WTC11 (cell line): ENCODE results near the gene GLRB. TPM values are rescaled to one million over a fixed set of nuclear protein-coding genes. Genes with fewer than 3 reads are reported as not detected.

Experiments
- ATAC-seq: fragments of 200-7000 bp; cut with Tn5 transposase; 2 replicates; pipeline ENCODE4 v1.10.0; 2021; ENCODE audit warnings: mild to moderate bottlenecking, moderate library complexity
- CTCF ChIA-PET: fragments of 300-600 bp; sonication (Branson Sonifier 250); formaldehyde crosslinking; loops from one replicate; lab custom pipeline; 2021; ENCODE audit warnings: antibody characterized with exemption; lab: Charles Lee
- POLR2A ChIA-PET: fragments of 350-600 bp; sonication (Branson Sonifier 250); formaldehyde crosslinking; loops from one replicate; lab custom pipeline; 2021; ENCODE audit warnings: antibody characterized with exemption; lab: Charles Lee
- DNase-seq: peaks from one replicate; pipeline ENCODE4 v3.0.0; 2021; ENCODE audit warnings: low spot score
- H3K27ac Mint-ChIP-seq: 2 replicates; pipeline ENCODE4 v1.8.0; 2021; ENCODE audit warnings: mixed read lengths
- H3K27me3 Mint-ChIP-seq: 2 replicates; pipeline ENCODE4 v1.8.0; 2021; ENCODE audit warnings: low read depth, mild to moderate bottlenecking, moderate library complexity, mixed read lengths
- H3K36me3 Mint-ChIP-seq: 2 replicates; pipeline ENCODE4 v1.8.0; 2021; ENCODE audit warnings: mixed read lengths
- H3K4me1 Mint-ChIP-seq: 2 replicates; pipeline ENCODE4 v1.8.0; 2022; ENCODE audit warnings: mixed read lengths
- H3K4me3 Mint-ChIP-seq: 2 replicates; pipeline ENCODE4 v1.8.0; 2021; ENCODE audit warnings: mild to moderate bottlenecking, moderate library complexity, mixed read lengths
- H3K9me3 Mint-ChIP-seq: 2 replicates; pipeline ENCODE4 v1.8.0; 2021; ENCODE audit warnings: mixed read lengths
- ATF1 ChIP-seq: sonication (generic); formaldehyde crosslinking; IDR thresholded peaks from 2 replicates; pipeline ENCODE4 v1.8.1; 2023; ENCODE audit warnings: mild to moderate bottlenecking, moderate library complexity, missing genetic modification reagents
- CBFB ChIP-seq: sonication (generic); formaldehyde crosslinking; IDR thresholded peaks from 2 replicates; pipeline ENCODE4 v1.8.1; 2022; ENCODE audit warnings: mild to moderate bottlenecking, low read depth, missing genetic modification reagents
- CREB1 ChIP-seq: sonication (generic); formaldehyde crosslinking; IDR thresholded peaks from 2 replicates; pipeline ENCODE4 v1.8.0; 2023; ENCODE audit warnings: mild to moderate bottlenecking, missing genetic modification reagents
- ELF4 ChIP-seq: sonication (generic); formaldehyde crosslinking; IDR thresholded peaks from 2 replicates; pipeline ENCODE4 v1.8.1; 2022; ENCODE audit warnings: low read depth, mild to moderate bottlenecking, moderate library complexity, missing genetic modification reagents
- ETV6 ChIP-seq: sonication (generic); formaldehyde crosslinking; IDR thresholded peaks from 2 replicates; pipeline ENCODE4 v1.8.1; 2022; ENCODE audit warnings: mild to moderate bottlenecking, missing genetic modification reagents
- JUN ChIP-seq: sonication (generic); formaldehyde crosslinking; IDR thresholded peaks from 2 replicates; pipeline ENCODE4 v1.8.0; 2023; ENCODE audit warnings: mild to moderate bottlenecking, missing genetic modification reagents
- NR1H2 ChIP-seq: sonication (generic); formaldehyde crosslinking; IDR thresholded peaks from 2 replicates; pipeline ENCODE4 v1.9.0; 2021; ENCODE audit warnings: mild to moderate bottlenecking, moderate library complexity, missing genetic modification reagents
- RORB ChIP-seq: fragments of 250-450 bp; sonication (Bioruptor Pico); IDR thresholded peaks from 2 replicates; pipeline ENCODE4 v1.9.0; 2021; ENCODE audit warnings: mild to moderate bottlenecking
- SMAD3 ChIP-seq: sonication (generic); formaldehyde crosslinking; IDR thresholded peaks from 2 replicates; pipeline ENCODE4 v1.8.0; 2022; ENCODE audit warnings: missing genetic modification reagents, mild to moderate bottlenecking, borderline replicate concordance
- SOX15 ChIP-seq: fragments of 250-450 bp; sonication (Bioruptor Pico); IDR thresholded peaks from 2 replicates; pipeline ENCODE4 v1.9.0; 2021; ENCODE audit warnings: mild to moderate bottlenecking
- ZNF138 ChIP-seq: sonication (generic); formaldehyde crosslinking; conservative IDR thresholded peaks from 2 replicates; pipeline ENCODE4 v1.8.1; 2022; ENCODE audit warnings: mild to moderate bottlenecking, moderate library complexity, missing genetic modification reagents
- ZNF219 ChIP-seq: sonication (generic); formaldehyde crosslinking; IDR thresholded peaks from 2 replicates; pipeline ENCODE4 v1.8.0; 2023; ENCODE audit warnings: missing genetic modification reagents, mild to moderate bottlenecking, borderline replicate concordance
- ZNF263 ChIP-seq: sonication (generic); formaldehyde crosslinking; IDR thresholded peaks from 2 replicates; pipeline ENCODE4 v1.8.1; 2022; ENCODE audit warnings: low read depth, mild to moderate bottlenecking, moderate library complexity, missing genetic modification reagents
- total RNA-seq: library from RNA; stranded (reverse); gene quantifications from 3 replicates; pipeline ENCODE4 v1.2.3, GENCODE V29; 2021
- TF ChIP-seq, protein P1 (sequence below): sonication (generic); formaldehyde crosslinking; IDR thresholded peaks from 2 replicates; pipeline ENCODE4 v1.8.0; 2022; ENCODE audit warnings: mild to moderate bottlenecking, missing genetic modification reagents
- TF ChIP-seq, protein P2 (sequence below): sonication (generic); formaldehyde crosslinking; IDR thresholded peaks from 2 replicates; pipeline ENCODE4 v1.8.1; 2023; ENCODE audit warnings: mild to moderate bottlenecking, moderate library complexity, missing genetic modification reagents
- TF ChIP-seq, protein P3 (sequence below): fragments of 250-450 bp; sonication (Bioruptor Pico); IDR thresholded peaks from 2 replicates; pipeline ENCODE4 v2.1.2; 2022; ENCODE audit warnings: mild to moderate bottlenecking, moderate library complexity
- TF ChIP-seq, protein P4 (sequence below): sonication (generic); formaldehyde crosslinking; IDR thresholded peaks from 2 replicates; pipeline ENCODE4 v1.8.1; 2023; ENCODE audit warnings: mild to moderate bottlenecking, missing genetic modification reagents, moderate library complexity
- TF ChIP-seq, protein P5 (sequence below): fragments of 250-450 bp; sonication (Bioruptor Pico); IDR thresholded peaks from 2 replicates; pipeline ENCODE4 v1.9.0; 2021; ENCODE audit warnings: moderate library complexity, mild to moderate bottlenecking, inconsistent platforms, borderline replicate concordance
- TF ChIP-seq, protein P6 (sequence below): sonication (generic); formaldehyde crosslinking; IDR thresholded peaks from 2 replicates; pipeline ENCODE4 v1.8.0; 2023; ENCODE audit warnings: mild to moderate bottlenecking, missing genetic modification reagents
- TF ChIP-seq, protein P7 (sequence below): fragments of 250-450 bp; sonication (Bioruptor Pico); IDR thresholded peaks from 2 replicates; pipeline ENCODE4 v1.9.0; 2021; ENCODE audit warnings: mild to moderate bottlenecking

Gene GLRB
- total RNA-seq, 1 experiment from 2014 or later = 0.31 TPM

DNA sequence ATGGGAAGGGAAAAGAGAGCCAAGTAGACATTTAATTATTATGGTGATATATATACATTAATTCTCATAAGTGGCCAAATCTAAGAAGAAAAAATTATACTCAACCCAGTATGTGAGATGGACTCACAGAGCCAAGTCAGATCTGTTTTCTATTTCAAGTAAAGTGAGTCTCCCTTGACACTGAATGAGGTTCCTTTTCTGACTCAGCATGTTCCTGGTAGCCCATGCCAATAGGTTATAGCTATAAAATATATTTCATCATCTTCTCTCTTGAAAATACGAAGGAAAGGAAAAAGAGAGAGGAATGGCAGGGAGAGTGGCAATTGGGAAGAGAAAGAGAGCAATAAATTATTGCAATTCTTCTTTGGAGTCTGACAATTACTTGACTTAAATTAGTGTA is 75.8 kb downstream of the GLRB start (continued):
- TF ChIP-seq ZNF138 (CRISPR knock-in tag) = no peak
- no peak for TF ChIP-seq JUN
- TF ChIP-seq, protein P1, sequence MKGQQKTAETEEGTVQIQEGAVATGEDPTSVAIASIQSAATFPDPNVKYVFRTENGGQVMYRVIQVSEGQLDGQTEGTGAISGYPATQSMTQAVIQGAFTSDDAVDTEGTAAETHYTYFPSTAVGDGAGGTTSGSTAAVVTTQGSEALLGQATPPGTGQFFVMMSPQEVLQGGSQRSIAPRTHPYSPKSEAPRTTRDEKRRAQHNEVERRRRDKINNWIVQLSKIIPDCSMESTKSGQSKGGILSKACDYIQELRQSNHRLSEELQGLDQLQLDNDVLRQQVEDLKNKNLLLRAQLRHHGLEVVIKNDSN (CRISPR knock-in tag) = no peak
- TF ChIP-seq, protein P2, sequence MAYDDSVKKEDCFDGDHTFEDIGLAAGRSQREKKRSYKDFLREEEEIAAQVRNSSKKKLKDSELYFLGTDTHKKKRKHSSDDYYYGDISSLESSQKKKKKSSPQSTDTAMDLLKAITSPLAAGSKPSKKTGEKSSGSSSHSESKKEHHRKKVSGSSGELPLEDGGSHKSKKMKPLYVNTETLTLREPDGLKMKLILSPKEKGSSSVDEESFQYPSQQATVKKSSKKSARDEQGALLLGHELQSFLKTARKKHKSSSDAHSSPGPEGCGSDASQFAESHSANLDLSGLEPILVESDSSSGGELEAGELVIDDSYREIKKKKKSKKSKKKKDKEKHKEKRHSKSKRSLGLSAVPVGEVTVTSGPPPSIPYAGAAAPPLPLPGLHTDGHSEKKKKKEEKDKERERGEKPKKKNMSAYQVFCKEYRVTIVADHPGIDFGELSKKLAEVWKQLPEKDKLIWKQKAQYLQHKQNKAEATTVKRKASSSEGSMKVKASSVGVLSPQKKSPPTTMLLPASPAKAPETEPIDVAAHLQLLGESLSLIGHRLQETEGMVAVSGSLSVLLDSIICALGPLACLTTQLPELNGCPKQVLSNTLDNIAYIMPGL (CRISPR knock-in tag) = no peak
- no peak for TF ChIP-seq SMAD3 (CRISPR knock-in tag)
- TF ChIP-seq ELF4 (CRISPR knock-in tag) = no peak
- TF ChIP-seq ZNF219 (CRISPR knock-in tag) = no peak
- no peak for TF ChIP-seq NR1H2

DNA sequence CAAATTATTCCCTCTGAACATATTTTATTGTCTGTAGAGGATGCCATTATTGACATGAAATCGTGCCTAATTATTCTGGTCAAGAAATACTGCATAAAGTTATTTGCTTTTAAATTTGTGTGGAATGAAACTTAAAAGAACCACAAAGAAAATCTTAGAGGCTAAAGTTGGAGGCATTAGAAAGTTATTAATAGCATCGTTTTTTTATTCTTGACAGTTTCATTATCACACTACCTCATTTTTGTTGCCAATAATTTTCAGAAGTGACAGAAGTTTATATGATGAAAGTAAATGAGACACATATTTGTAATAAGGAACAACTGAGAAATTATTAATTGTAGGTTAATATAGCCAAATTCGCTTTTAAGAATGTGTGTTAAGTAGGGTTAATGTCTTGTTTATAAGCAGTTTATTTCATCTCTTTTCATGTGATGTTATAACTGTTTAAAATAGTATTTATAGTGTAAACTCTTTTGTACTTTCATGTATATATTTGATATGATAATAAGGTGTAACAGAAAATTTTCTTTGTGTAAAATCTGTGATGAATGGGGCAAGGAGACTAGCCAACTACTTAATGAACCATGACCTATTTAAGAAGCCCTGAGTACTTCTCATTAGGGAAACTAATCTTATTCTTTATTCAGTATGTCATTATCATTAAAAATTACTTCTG is 90.1 kb downstream of the GLRB start:
- H3K27ac Mint-ChIP-seq = no peak overlapping the region
- H3K36me3 Mint-ChIP-seq = peaks cover 13% of the 10 kb centered on the region
- TF ChIP-seq, protein P3, sequence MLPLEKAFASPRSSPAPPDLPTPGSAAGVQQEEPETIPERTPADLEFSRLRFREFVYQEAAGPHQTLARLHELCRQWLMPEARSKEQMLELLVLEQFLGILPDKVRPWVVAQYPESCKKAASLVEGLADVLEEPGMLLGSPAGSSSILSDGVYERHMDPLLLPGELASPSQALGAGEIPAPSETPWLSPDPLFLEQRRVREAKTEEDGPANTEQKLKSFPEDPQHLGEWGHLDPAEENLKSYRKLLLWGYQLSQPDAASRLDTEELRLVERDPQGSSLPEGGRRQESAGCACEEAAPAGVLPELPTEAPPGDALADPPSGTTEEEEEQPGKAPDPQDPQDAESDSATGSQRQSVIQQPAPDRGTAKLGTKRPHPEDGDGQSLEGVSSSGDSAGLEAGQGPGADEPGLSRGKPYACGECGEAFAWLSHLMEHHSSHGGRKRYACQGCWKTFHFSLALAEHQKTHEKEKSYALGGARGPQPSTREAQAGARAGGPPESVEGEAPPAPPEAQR (CRISPR knock-in tag) = no peak
- TF ChIP-seq, all 79 proteins: peak for 0
- ATAC-seq (no peak), DNase-seq (no peak)
- Mint-ChIP-seq H3K4me1 (peaks cover 7% of the 10 kb centered on the region), H3K27me3 (no peaks in the 10 kb centered on the region), H3K4me3 (no peak overlapping the region), H3K9me3 (peaks cover 27% of the 10 kb centered on the region)
- ChIA-PET CTCF (no interaction called here), POLR2A (no interaction called here)

DNA sequence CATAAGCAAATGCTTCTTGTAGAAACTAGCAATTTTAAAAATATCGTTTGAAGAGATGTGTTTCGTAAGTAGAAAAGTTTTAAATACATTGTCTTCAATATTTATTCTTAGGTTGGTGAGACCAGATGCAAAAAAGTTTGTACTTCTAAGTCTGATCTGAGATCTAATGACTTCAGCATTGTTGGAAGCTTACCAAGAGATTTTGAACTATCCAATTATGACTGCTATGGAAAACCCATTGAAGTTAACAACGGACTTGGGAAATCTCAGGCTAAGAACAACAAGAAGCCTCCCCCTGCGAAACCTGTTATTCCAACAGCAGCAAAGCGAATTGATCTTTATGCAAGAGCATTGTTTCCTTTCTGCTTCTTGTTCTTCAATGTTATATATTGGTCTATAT is 94.4 kb downstream of the GLRB start:
- DNase-seq = no peak
- H3K4me1 Mint-ChIP-seq = peaks cover 7% of the 10 kb centered on the region
- TF ChIP-seq, protein P1 (CRISPR knock-in tag) = no peak
- TF ChIP-seq ZNF263 (CRISPR knock-in tag) (no peak), ATF1 (no peak), RORB (CRISPR knock-in tag) (no peak), CBFB (CRISPR knock-in tag) (no peak)
- TF ChIP-seq, protein P4, sequence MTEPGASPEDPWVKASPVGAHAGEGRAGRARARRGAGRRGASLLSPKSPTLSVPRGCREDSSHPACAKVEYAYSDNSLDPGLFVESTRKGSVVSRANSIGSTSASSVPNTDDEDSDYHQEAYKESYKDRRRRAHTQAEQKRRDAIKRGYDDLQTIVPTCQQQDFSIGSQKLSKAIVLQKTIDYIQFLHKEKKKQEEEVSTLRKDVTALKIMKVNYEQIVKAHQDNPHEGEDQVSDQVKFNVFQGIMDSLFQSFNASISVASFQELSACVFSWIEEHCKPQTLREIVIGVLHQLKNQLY = no peak
- ChIA-PET CTCF (no interaction called here), POLR2A (no interaction called here)
- ATAC-seq = no peak
- H3K4me3 Mint-ChIP-seq = no peak overlapping the region
- no peak overlapping the region for H3K27ac Mint-ChIP-seq
- no peaks in the 10 kb centered on the region for H3K27me3 Mint-ChIP-seq
- H3K9me3 Mint-ChIP-seq = no peaks in the 10 kb centered on the region
- H3K36me3 Mint-ChIP-seq = no peaks in the 10 kb centered on the region

DNA sequence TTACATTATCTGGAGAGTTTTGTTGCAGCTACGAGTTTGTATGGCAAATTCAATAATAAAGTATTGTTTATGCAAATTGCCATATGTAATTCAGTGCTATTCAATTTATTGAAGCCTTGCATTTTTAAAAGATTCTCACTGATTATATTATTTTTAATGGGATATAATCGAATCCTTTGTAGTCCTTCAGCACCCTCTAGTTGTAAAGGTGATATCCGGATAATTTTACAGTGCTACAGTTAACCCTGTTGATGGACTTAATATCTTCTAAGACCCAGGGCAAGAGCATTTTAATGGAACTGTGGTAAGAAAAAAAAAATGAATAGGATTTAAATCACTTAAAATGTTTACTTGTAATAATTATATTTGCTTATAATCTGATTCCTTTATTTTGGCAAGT is 96.1 kb downstream of the GLRB start:
- DNase-seq = no peak
- POLR2A ChIA-PET = no interaction called here
- CTCF ChIA-PET = no interaction called here
- H3K9me3 Mint-ChIP-seq = no peaks in the 10 kb centered on the region
- H3K27ac Mint-ChIP-seq = no peak overlapping the region
- H3K4me3 Mint-ChIP-seq = no peak overlapping the region
- no peaks in the 10 kb centered on the region for H3K27me3 Mint-ChIP-seq
- H3K4me1 Mint-ChIP-seq = peaks cover 7% of the 10 kb centered on the region
- no peak for ATAC-seq
- no peaks in the 10 kb centered on the region for H3K36me3 Mint-ChIP-seq
- TF ChIP-seq SOX15 (CRISPR knock-in tag) (no peak), CREB1 (no peak), ETV6 (CRISPR knock-in tag) (no peak)
- TF ChIP-seq, protein P5, sequence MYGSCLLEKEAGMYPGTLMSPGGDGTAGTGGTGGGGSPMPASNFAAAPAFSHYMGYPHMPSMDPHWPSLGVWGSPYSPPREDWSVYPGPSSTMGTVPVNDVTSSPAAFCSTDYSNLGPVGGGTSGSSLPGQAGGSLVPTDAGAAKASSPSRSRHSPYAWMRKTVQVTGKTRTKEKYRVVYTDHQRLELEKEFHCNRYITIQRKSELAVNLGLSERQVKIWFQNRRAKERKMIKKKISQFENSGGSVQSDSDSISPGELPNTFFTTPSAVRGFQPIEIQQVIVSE (CRISPR knock-in tag) = no peak
- TF ChIP-seq, protein P6, sequence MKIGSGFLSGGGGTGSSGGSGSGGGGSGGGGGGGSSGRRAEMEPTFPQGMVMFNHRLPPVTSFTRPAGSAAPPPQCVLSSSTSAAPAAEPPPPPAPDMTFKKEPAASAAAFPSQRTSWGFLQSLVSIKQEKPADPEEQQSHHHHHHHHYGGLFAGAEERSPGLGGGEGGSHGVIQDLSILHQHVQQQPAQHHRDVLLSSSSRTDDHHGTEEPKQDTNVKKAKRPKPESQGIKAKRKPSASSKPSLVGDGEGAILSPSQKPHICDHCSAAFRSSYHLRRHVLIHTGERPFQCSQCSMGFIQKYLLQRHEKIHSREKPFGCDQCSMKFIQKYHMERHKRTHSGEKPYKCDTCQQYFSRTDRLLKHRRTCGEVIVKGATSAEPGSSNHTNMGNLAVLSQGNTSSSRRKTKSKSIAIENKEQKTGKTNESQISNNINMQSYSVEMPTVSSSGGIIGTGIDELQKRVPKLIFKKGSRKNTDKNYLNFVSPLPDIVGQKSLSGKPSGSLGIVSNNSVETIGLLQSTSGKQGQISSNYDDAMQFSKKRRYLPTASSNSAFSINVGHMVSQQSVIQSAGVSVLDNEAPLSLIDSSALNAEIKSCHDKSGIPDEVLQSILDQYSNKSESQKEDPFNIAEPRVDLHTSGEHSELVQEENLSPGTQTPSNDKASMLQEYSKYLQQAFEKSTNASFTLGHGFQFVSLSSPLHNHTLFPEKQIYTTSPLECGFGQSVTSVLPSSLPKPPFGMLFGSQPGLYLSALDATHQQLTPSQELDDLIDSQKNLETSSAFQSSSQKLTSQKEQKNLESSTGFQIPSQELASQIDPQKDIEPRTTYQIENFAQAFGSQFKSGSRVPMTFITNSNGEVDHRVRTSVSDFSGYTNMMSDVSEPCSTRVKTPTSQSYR (CRISPR knock-in tag) = no peak
- TF ChIP-seq, protein P7, sequence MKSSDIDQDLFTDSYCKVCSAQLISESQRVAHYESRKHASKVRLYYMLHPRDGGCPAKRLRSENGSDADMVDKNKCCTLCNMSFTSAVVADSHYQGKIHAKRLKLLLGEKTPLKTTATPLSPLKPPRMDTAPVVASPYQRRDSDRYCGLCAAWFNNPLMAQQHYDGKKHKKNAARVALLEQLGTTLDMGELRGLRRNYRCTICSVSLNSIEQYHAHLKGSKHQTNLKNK (CRISPR knock-in tag) = no peak
